HEK293 (cell line): Measurements from ENCODE around the gene ZFP36.

Experiments
- GLIS1 ChIP-seq: fragments of 450-650 bp; formaldehyde crosslinking; IDR thresholded peaks from 2 replicates; pipeline ENCODE4 v1.5.1; 2016; ENCODE audit warnings: missing biosample characterization, missing genetic modification characterization
- GLIS2 ChIP-seq: fragments of 450-650 bp; formaldehyde crosslinking; IDR thresholded peaks from 2 replicates; pipeline ENCODE4 v1.5.1; 2016; ENCODE audit warnings: missing biosample characterization, missing genetic modification characterization
- KLF9 ChIP-seq: fragments of 450-650 bp; formaldehyde crosslinking; IDR thresholded peaks from 2 replicates; pipeline ENCODE4 v1.5.1; 2016; ENCODE audit warnings: missing biosample characterization, missing genetic modification characterization, low read depth
- SALL2 ChIP-seq: fragments of 450-650 bp; formaldehyde crosslinking; IDR thresholded peaks from 2 replicates; pipeline ENCODE4 v1.5.0; 2017; ENCODE audit warnings: missing biosample characterization, mild to moderate bottlenecking, missing genetic modification characterization, borderline replicate concordance
- SCRT1 ChIP-seq: fragments of 450-650 bp; formaldehyde crosslinking; IDR thresholded peaks from 2 replicates; pipeline ENCODE4 v1.5.1; 2016; ENCODE audit warnings: missing biosample characterization, missing genetic modification characterization, borderline replicate concordance
- SCRT2 ChIP-seq: fragments of 450-650 bp; formaldehyde crosslinking; IDR thresholded peaks from 2 replicates; pipeline ENCODE4 v1.5.1; 2016; ENCODE audit warnings: missing biosample characterization, missing genetic modification characterization
- SP2 ChIP-seq: fragments of 450-650 bp; formaldehyde crosslinking; IDR thresholded peaks from 2 replicates; pipeline ENCODE4 v1.5.1; 2016; ENCODE audit warnings: missing biosample characterization, missing genetic modification characterization
- SP3 ChIP-seq: fragments of 450-650 bp; formaldehyde crosslinking; IDR thresholded peaks from 2 replicates; pipeline ENCODE4 v1.5.1; 2016; ENCODE audit warnings: missing biosample characterization, missing genetic modification characterization
- TSHZ1 ChIP-seq: fragments of 450-650 bp; formaldehyde crosslinking; IDR thresholded peaks from 2 replicates; pipeline ENCODE4 v1.5.1; 2016; ENCODE audit warnings: missing biosample characterization, missing genetic modification characterization, borderline replicate concordance
- YY2 ChIP-seq: fragments of 450-650 bp; formaldehyde crosslinking; IDR thresholded peaks from 2 replicates; pipeline ENCODE4 v1.5.1; 2016; ENCODE audit warnings: missing biosample characterization, missing genetic modification characterization
- ZBTB10 ChIP-seq: fragments of 450-650 bp; formaldehyde crosslinking; IDR thresholded peaks from 2 replicates; pipeline ENCODE4 v1.5.1; 2016; ENCODE audit warnings: missing biosample characterization, missing genetic modification characterization
- ZBTB7A ChIP-seq: fragments of 450-650 bp; formaldehyde crosslinking; IDR thresholded peaks from 2 replicates; pipeline ENCODE4 v1.5.1; 2016; ENCODE audit warnings: low read depth, missing biosample characterization, missing genetic modification characterization
- ZNF121 ChIP-seq: fragments of 450-650 bp; formaldehyde crosslinking; IDR thresholded peaks from 2 replicates; pipeline ENCODE4 v1.5.1; 2016; ENCODE audit warnings: missing biosample characterization, missing genetic modification characterization
- ZNF184 ChIP-seq: fragments of 450-650 bp; IDR thresholded peaks from 2 replicates; pipeline ENCODE4 v1.5.1; 2018; ENCODE audit warnings: missing biosample characterization, mild to moderate bottlenecking, missing genetic modification characterization
- ZNF19 ChIP-seq: fragments of 450-650 bp; formaldehyde crosslinking; IDR thresholded peaks from 2 replicates; pipeline ENCODE4; 2016; ENCODE audit warnings: missing biosample characterization, missing genetic modification characterization, low read depth
- ZNF211 ChIP-seq: fragments of 450-650 bp; formaldehyde crosslinking; IDR thresholded peaks from 2 replicates; pipeline ENCODE4 v1.5.1; 2016; ENCODE audit warnings: low read depth, missing biosample characterization, missing genetic modification characterization
- ZNF221 ChIP-seq: fragments of 450-650 bp; formaldehyde crosslinking; IDR thresholded peaks from 2 replicates; pipeline ENCODE4 v1.5.1; 2017; ENCODE audit warnings: missing biosample characterization, missing genetic modification characterization, borderline replicate concordance
- ZNF280C ChIP-seq: fragments of 450-650 bp; formaldehyde crosslinking; IDR thresholded peaks from 2 replicates; pipeline ENCODE4 v1.5.1; 2016; ENCODE audit warnings: missing biosample characterization, missing genetic modification characterization
- ZNF48 ChIP-seq: fragments of 450-650 bp; formaldehyde crosslinking; IDR thresholded peaks from 2 replicates; pipeline ENCODE4 v1.5.1; 2016; ENCODE audit warnings: missing biosample characterization, missing genetic modification characterization
- ZNF530 ChIP-seq: fragments of 450-650 bp; formaldehyde crosslinking; IDR thresholded peaks from 2 replicates; pipeline ENCODE4 v1.5.1; 2016; ENCODE audit warnings: low read depth, missing biosample characterization, missing genetic modification characterization
- ZNF621 ChIP-seq: fragments of 450-650 bp; formaldehyde crosslinking; IDR thresholded peaks from 2 replicates; pipeline ENCODE4 v1.5.1; 2017; ENCODE audit warnings: missing biosample characterization, missing genetic modification characterization
- ZNF626 ChIP-seq: fragments of 450-650 bp; sonication (Bioruptor Pico); formaldehyde crosslinking; IDR thresholded peaks from 2 replicates; pipeline ENCODE4 v1.5.1; 2018; ENCODE audit warnings: missing biosample characterization, missing genetic modification characterization, inconsistent platforms
- ZNF658 ChIP-seq: fragments of 450-650 bp; formaldehyde crosslinking; IDR thresholded peaks from 2 replicates; pipeline ENCODE4; 2016; ENCODE audit warnings: missing biosample characterization, missing genetic modification characterization
- ZNF664 ChIP-seq: fragments of 450-650 bp; formaldehyde crosslinking; IDR thresholded peaks from 2 replicates; pipeline ENCODE4 v1.5.1; 2016; ENCODE audit warnings: missing biosample characterization, missing genetic modification characterization
- ZNF776 ChIP-seq: fragments of 450-650 bp; formaldehyde crosslinking; IDR thresholded peaks from 2 replicates; pipeline ENCODE4 v1.5.0; 2017; ENCODE audit warnings: missing biosample characterization, missing genetic modification characterization, borderline replicate concordance
- ZNF843 ChIP-seq: fragments of 450-650 bp; formaldehyde crosslinking; IDR thresholded peaks from 2 replicates; pipeline ENCODE4 v1.5.1; 2016; ENCODE audit warnings: missing biosample characterization, missing genetic modification characterization
- ZXDB ChIP-seq: fragments of 450-650 bp; formaldehyde crosslinking; IDR thresholded peaks from 2 replicates; pipeline ENCODE4 v1.5.1; 2016; ENCODE audit warnings: missing biosample characterization, missing genetic modification characterization
- TF ChIP-seq, protein P1 (sequence below): fragments of 450-650 bp; formaldehyde crosslinking; IDR thresholded peaks from 2 replicates; pipeline ENCODE4 v1.5.1; 2017; ENCODE audit warnings: missing biosample characterization, missing genetic modification characterization
- TF ChIP-seq, protein P2 (sequence below): fragments of 450-650 bp; formaldehyde crosslinking; IDR thresholded peaks from 2 replicates; pipeline ENCODE4 v1.5.1; 2016; ENCODE audit warnings: missing biosample characterization, missing genetic modification characterization

Gene ZFP36

GRCh38 chr19:39435499-39436349 is 29.1 kb downstream of the ZFP36 start, which contains the start of gene RPS16 (continued):
- TF ChIP-seq SP2 (tag by site-specific recombination) (peak; percentile 99), ZNF626 (tag by site-specific recombination) (no peak), ZNF530 (tag by site-specific recombination) (no peak), ZNF19 (no peak; the same call in 1 of the 2 replicates), SCRT2 (tag by site-specific recombination) (peak; percentile 90), ZNF184 (no peak), ZBTB10 (0 out of 2 replicates have a peak, but pooled peaks have one; percentile 57), ZNF211 (tag by site-specific recombination) (no peak), ZNF621 (tag by site-specific recombination) (no peak), ZNF776 (no peak), KLF9 (tag by site-specific recombination) (peak; percentile 97), SALL2 (no peak), ZNF48 (no peak), ZNF121 (peak; percentile 59), YY2 (peak; percentile 79), ZXDB (tag by site-specific recombination) (peak; percentile 100), ZNF221 (tag by site-specific recombination) (no peak), ZNF664 (tag by site-specific recombination) (no peak), GLIS1 (tag by site-specific recombination) (peak; percentile 67), TSHZ1 (tag by site-specific recombination) (0 out of 2 replicates have a peak, but pooled peaks have one; percentile 39), ZNF658 (tag by site-specific recombination) (no peak), SCRT1 (tag by site-specific recombination) (no peak), SP3 (tag by site-specific recombination) (peak; percentile 100), ZNF843 (tag by site-specific recombination) (peak; percentile 73), ZNF280C (tag by site-specific recombination) (no peak), ZBTB7A (peak; percentile 92), GLIS2 (tag by site-specific recombination) (peak; percentile 74)
- TF ChIP-seq, protein P1, sequence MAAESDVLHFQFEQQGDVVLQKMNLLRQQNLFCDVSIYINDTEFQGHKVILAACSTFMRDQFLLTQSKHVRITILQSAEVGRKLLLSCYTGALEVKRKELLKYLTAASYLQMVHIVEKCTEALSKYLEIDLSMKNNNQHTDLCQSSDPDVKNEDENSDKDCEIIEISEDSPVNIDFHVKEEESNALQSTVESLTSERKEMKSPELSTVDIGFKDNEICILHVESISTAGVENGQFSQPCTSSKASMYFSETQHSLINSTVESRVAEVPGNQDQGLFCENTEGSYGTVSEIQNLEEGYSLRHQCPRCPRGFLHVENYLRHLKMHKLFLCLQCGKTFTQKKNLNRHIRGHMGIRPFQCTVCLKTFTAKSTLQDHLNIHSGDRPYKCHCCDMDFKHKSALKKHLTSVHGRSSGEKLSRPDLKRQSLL (tag by site-specific recombination) = peak; percentile 87
- TF ChIP-seq, protein P2, sequence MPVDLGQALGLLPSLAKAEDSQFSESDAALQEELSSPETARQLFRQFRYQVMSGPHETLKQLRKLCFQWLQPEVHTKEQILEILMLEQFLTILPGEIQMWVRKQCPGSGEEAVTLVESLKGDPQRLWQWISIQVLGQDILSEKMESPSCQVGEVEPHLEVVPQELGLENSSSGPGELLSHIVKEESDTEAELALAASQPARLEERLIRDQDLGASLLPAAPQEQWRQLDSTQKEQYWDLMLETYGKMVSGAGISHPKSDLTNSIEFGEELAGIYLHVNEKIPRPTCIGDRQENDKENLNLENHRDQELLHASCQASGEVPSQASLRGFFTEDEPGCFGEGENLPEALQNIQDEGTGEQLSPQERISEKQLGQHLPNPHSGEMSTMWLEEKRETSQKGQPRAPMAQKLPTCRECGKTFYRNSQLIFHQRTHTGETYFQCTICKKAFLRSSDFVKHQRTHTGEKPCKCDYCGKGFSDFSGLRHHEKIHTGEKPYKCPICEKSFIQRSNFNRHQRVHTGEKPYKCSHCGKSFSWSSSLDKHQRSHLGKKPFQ (tag by site-specific recombination) = peak; percentile 42; the same call in 1 of the 2 replicates
